Choroid plexus epithelial cell (primary cell): ENCODE results near the gene CDK5R2.

Source experiments
- DNase-seq: peaks from one replicate; pipeline ENCODE4 v3.0.0-alpha.2; 2010; ENCODE audit warnings: low read depth
- H3K4me3 ChIP-seq: 2 replicates; pipeline ENCODE4 v1.5.1; 2011; ENCODE audit warnings: low read depth, mild to moderate bottlenecking, control low read depth, low read length, moderate library complexity
- CTCF ChIP-seq: conservative IDR thresholded peaks from 2 replicates; pipeline ENCODE4 v1.5.1; 2011; ENCODE audit warnings: low read depth, mild to moderate bottlenecking, control low read depth, inconsistent platforms, low read length, moderate library complexity

Gene CDK5R2

GRCh38 chr2:218980735-218981389 lies 21.4 kb downstream of the CDK5R2 start:
- DNase-seq = no peak
- no peak overlapping the region for H3K4me3 ChIP-seq
- TF ChIP-seq CTCF = no peak

GRCh38 chr2:218981390-218981880 lies 22.0 kb downstream of the CDK5R2 start:
- no peak overlapping the region for H3K4me3 ChIP-seq
- TF ChIP-seq CTCF = no peak
- no peak for DNase-seq

GRCh38 chr2:218981881-218982585 lies 22.6 kb downstream of the CDK5R2 start:
- no peak for DNase-seq
- no peak overlapping the region for H3K4me3 ChIP-seq
- no peak for TF ChIP-seq CTCF

GRCh38 chr2:218982586-218983262 lies 23.3 kb downstream of the CDK5R2 start:
- H3K4me3 ChIP-seq = no peak overlapping the region
- DNase-seq = no peak
- no peak for TF ChIP-seq CTCF

GRCh38 chr2:218983263-218983933 lies 23.9 kb downstream of the CDK5R2 start:
- no peak for DNase-seq
- no peak for TF ChIP-seq CTCF
- H3K4me3 ChIP-seq = no peak overlapping the region

- no peak overlapping the region for H3K4me3 ChIP-seq
Measured at GRCh38 chr2:218983934-218984238, 24.4 kb downstream of the CDK5R2 start.

More at GRCh38 chr2:218983934-218984238, 24.4 kb downstream of the CDK5R2 start:
- TF ChIP-seq CTCF = no peak
- no peak for DNase-seq
